GM12878 (cell line): ENCODE measurements around the gene VDR. TPM values are rescaled to one million over a fixed set of nuclear protein-coding genes. Genes with fewer than 3 reads are reported as not detected.

Source experiments
- ATAC-seq: fragments of 200-7000 bp; cut with Tn5 transposase; 3 replicates; pipeline ENCODE4 v1.9.1; 2020; ENCODE audit warnings: mild to moderate bottlenecking, moderate library complexity
- BruUV-seq: library from RNA; stranded (reverse); fragments of 400-500 nt; replicated peaks from 2 replicates; lab custom pipeline; 2021; lab: Mats Ljungman, UMichigan
- CTCF ChIA-PET: fragments of 300-600 bp; sonication (Branson Sonifier 250); formaldehyde crosslinking; extraction: SDS; loops from one replicate; lab custom pipeline; 2021; ENCODE audit warnings: inconsistent platforms; lab: Yijun Ruan, JAX
- POLR2A ChIA-PET: fragments of 350-600 bp; formaldehyde crosslinking; extraction: SDS; loops from one replicate; lab custom pipeline; 2021; ENCODE audit warnings: inconsistent platforms; lab: Charles Lee
- RAD21 ChIA-PET: fragments of 300-600 bp; sonication (Branson Sonifier 250); formaldehyde crosslinking; loops from one replicate; lab custom pipeline; 2023; ENCODE audit warnings: antibody characterized with exemption; ENCODE audit not compliant: unreplicated experiment; lab: Charles Lee
- SMC1A ChIA-PET: fragments of 300-600 bp; sonication (Branson Sonifier 250); formaldehyde crosslinking; loops from one replicate; lab custom pipeline; 2023; ENCODE audit not compliant: unreplicated experiment, uncharacterized antibody; lab: Charles Lee
- DNase-seq: peaks from one replicate; pipeline ENCODE4 v3.0.0-alpha.2; 2011; ENCODE audit warnings: low read depth, low spot score
- FAIRE-seq: peaks from 3 replicates; lab custom pipeline; 2011; peaks lifted over from hg19 to GRCh38; lab: Jason Lieb, UNC
- H2AFZ ChIP-seq: 2 replicates; pipeline ENCODE4 v1.6.0; 2011; ENCODE audit warnings: low read depth, low read length, control low read depth; ENCODE audit not compliant: control insufficient read depth
- H3K27ac ChIP-seq: 2 replicates; pipeline ENCODE4 v1.5.1; 2011; ENCODE audit warnings: control low read depth; ENCODE audit not compliant: control insufficient read depth, insufficient read depth
- H3K27me3 ChIP-seq, 2 experiments: replicated peaks in 1 of 2; 2 replicates each; pipeline versions ENCODE4 v1.6.0 to v1.6.1; 2011; ENCODE audit warnings: low read length in 1 of 2; ENCODE audit not compliant: control insufficient read depth in 2 of 2, insufficient read depth in 2 of 2
- H3K36me3 ChIP-seq, 2 experiments: 2 replicates each; pipeline ENCODE4 v1.5.1; 2011; ENCODE audit warnings: low read length in 1 of 2; ENCODE audit not compliant: control insufficient read depth in 2 of 2, insufficient read depth in 2 of 2
- H3K4me1 ChIP-seq: 2 replicates; pipeline ENCODE4 v1.6.1; 2011; ENCODE audit warnings: mild to moderate bottlenecking, low read length, moderate library complexity, mixed read lengths; ENCODE audit not compliant: control insufficient read depth, insufficient read depth
- H3K4me2 ChIP-seq: 2 replicates; pipeline ENCODE4 v1.6.0; 2011; ENCODE audit warnings: control low read depth; ENCODE audit not compliant: control insufficient read depth, insufficient read depth
- H3K4me3 ChIP-seq: fragments of 200-600 bp; sonication (generic); 2 replicates; pipeline ENCODE4 v1.5.1; 2016
- H3K79me2 ChIP-seq: 2 replicates; pipeline ENCODE4 v1.6.0; 2011; ENCODE audit warnings: low read length; ENCODE audit not compliant: control insufficient read depth, insufficient read depth
- H3K9ac ChIP-seq: 2 replicates; pipeline ENCODE4 v1.8.0; 2011; ENCODE audit warnings: low read length, control low read depth, mixed read lengths; ENCODE audit not compliant: control insufficient read depth, insufficient read depth
- H3K9me3 ChIP-seq: replicated peaks from 3 replicates; pipeline ENCODE4 v1.5.1; 2011; ENCODE audit warnings: mild to moderate bottlenecking, low read length; ENCODE audit not compliant: control insufficient read depth, insufficient read depth
- H4K20me1 ChIP-seq: 2 replicates; pipeline ENCODE4 v1.6.0; 2011; ENCODE audit not compliant: control insufficient read depth, insufficient read depth
- E2F4 ChIP-seq: IDR thresholded peaks from 2 replicates; pipeline ENCODE4 v1.6.1; 2012; ENCODE audit warnings: low read depth, low read length, improper control_type of control experiment
- EED ChIP-seq: sonication (generic); IDR thresholded peaks from 2 replicates; pipeline ENCODE4 v1.6.1; 2016; ENCODE audit warnings: antibody characterized with exemption, low read depth
- EGR1 ChIP-seq, 2 experiments: IDR thresholded peaks; 1 replicate in 1 of 2; 2 replicates in 1 of 2; pipeline ENCODE4 v1.6.1; 2011 to 2012; ENCODE audit warnings: low read depth in 2 of 2, low read length in 2 of 2, borderline replicate concordance in 1 of 2, mild to moderate bottlenecking in 1 of 2, moderate library complexity in 1 of 2
- ESRRA ChIP-seq: IDR thresholded peaks from 2 replicates; pipeline ENCODE4 v1.6.1; 2012; ENCODE audit warnings: mild to moderate bottlenecking, low read length, improper control_type of control experiment
- MXI1 ChIP-seq: fragments of 150-350 bp; IDR thresholded peaks from 2 replicates; pipeline ENCODE4 v1.6.1; 2011; ENCODE audit warnings: low read depth, mild to moderate bottlenecking, inconsistent platforms, low read length, improper control_type of control experiment
- NRF1 ChIP-seq: conservative IDR thresholded peaks from 2 replicates; pipeline ENCODE4 v1.6.1; 2011; ENCODE audit warnings: mild to moderate bottlenecking, low read depth, low read length, improper control_type of control experiment
- POLR2AphosphoS5 ChIP-seq: IDR thresholded peaks from 2 replicates; pipeline ENCODE4 v1.6.1; 2011; ENCODE audit warnings: mild to moderate bottlenecking, low read length, inconsistent platforms
- POU2F2 ChIP-seq: IDR thresholded peaks from 3 replicates; pipeline ENCODE4 v1.6.1; 2011; ENCODE audit warnings: low read depth, mild to moderate bottlenecking, low read length, borderline replicate concordance
- SREBF2 ChIP-seq: IDR thresholded peaks from 2 replicates; pipeline ENCODE4 v1.6.1; 2012; ENCODE audit warnings: mild to moderate bottlenecking, low read length
- ZNF24 ChIP-seq: fragments of 450-650 bp; IDR thresholded peaks from 2 replicates; pipeline ENCODE4 v1.6.1; 2017; ENCODE audit warnings: antibody characterized with exemption, mild to moderate bottlenecking
- WGBS: methylation state at CpG from one replicate; pipeline ENCODE4 v1.1.6; 2016; ENCODE audit warnings: low lambda C conversion rate; ENCODE audit not compliant: insufficient replicate concordance, insufficient coverage; ENCODE audit errors: missing lambda C conversion rate; 5-methylcytosine and 5-hydroxymethylcytosine counted together
- in situ Hi-C: fragments of 300-500 bp; cut with MboI; formaldehyde crosslinking; loops from 9 replicates; pipeline ENCODE4 v1.14.3; 2018; ENCODE audit warnings: mixed read lengths
- intact Hi-C: fragments of 100-400 bp; cut with micrococcal nuclease; formaldehyde crosslinking; loops from one replicate; pipeline ENCODE4 v1.14.2; 2022; ENCODE audit not compliant: unreplicated experiment
- polyA plus RNA-seq, 11 experiments: library from polyadenylated mRNA; depleted of rRNA in 4 of 11; unstranded in 6 of 11; stranded (reverse) in 5 of 11; fragments of >200 nt; fragmentation: Nextera tagmentation in 4 of 11; fragmentation: Illumina TruSeq in 1 of 11; extraction: Ambion mirVana in 4 of 11; extraction: Trizol in 1 of 11; gene quantifications; 1 replicate in 1 of 11; 2 replicates in 10 of 11; pipeline versions ENCODE4 v1.2.1 to v1.2.3, GENCODE V29; 2011 to 2016; ENCODE audit warnings: inconsistent platforms in 2 of 11, missing spikeins in 2 of 11, low read depth in 1 of 11
- total RNA-seq, 4 experiments: library from RNA; depleted of rRNA in 3 of 4; stranded (reverse); fragments of >200 nt in 3 of 4; fragmentation: Illumina TruSeq in 1 of 4; extraction: Trizol in 1 of 4; gene quantifications; 2 replicates each; pipeline versions ENCODE4 v1.2.1 to v1.2.3, GENCODE V29; 2013 to 2021

Gene VDR
- total and polyA plus RNA-seq, 10 of the 15 experiments (the other 5 are each of a cell fraction or from before 2014, with no cell fraction given), result 0.27 to 7.9 (median 3.0) TPM

GRCh38 chr12:47910486-47910885, 5.7 kb upstream of the VDR start:
- Histone ChIP-seq H3K4me3 (no peak overlapping the region), H3K27me3 (peaks cover 2 to 4% of the 10 kb centered on the region in 2 experiments; a peak in 2 of 4 replicates), H3K9ac (no peak overlapping the region), H3K4me1 (no peaks in the 10 kb centered on the region), H3K79me2 (no peaks in the 10 kb centered on the region), H3K36me3 (no peaks in the 10 kb centered on the region), H3K27ac (no peak overlapping the region), H3K4me2 (no peak overlapping the region), H2AFZ (no peak overlapping the region), H3K9me3 (no peaks in the 10 kb centered on the region), H4K20me1 (no peaks in the 10 kb centered on the region)
- no peak for FAIRE-seq
- SMC1A ChIA-PET, result interaction anchor here (1.4 kb wide), 1 partner anchor 61 kb away, joined by 3 read pairs; no protein-coding TSS in a partner anchor
- ATAC-seq, result no peak
- intact Hi-C loops (no loop called here), in situ Hi-C loops (no loop called here)
- BruUV-seq, result no TSS peak
- no peak for DNase-seq
- POLR2A ChIA-PET, result no interaction called here
- RAD21 ChIA-PET, result no interaction called here
- CTCF ChIA-PET, result interaction anchor here (0.9 kb wide), 1 partner anchor 30 kb away, joined by 3 read pairs; no protein-coding TSS in a partner anchor
- WGBS, result 24% methylated on average over 3 of the region's 3 CpGs
- TF ChIP-seq POLR2AphosphoS5 (no peak), ESRRA (no peak), EED (no peak), MXI1 (no peak), ZNF24 (no peak), E2F4 (no peak), SREBF2 (no peak), EGR1 (IDR thresholded peaks at IDR 0.05; ENCODE audit: borderline replicate concordance in 1 of 2, low read depth in 2 of 2, low read length in 2 of 2) (no peak), POU2F2 (no peak), NRF1 (no peak)
